HG02798 (cell line): Measurements from ENCODE around the gene KRTAP1-5.
"Not testable (repeated sequence)": the region's sequence is repeated elsewhere in the genome, so short reads cannot be mapped to it uniquely, and the experiment has no call there.

Experiments
- ATAC-seq: cut with Tn5 transposase; IDR thresholded peaks from one replicate; pipeline ENCODE4 v1.9.1; 2021; ENCODE audit warnings: mild to moderate bottlenecking; ENCODE audit not compliant: unreplicated experiment, poor library complexity

KRTAP1-5 gene

DNA sequence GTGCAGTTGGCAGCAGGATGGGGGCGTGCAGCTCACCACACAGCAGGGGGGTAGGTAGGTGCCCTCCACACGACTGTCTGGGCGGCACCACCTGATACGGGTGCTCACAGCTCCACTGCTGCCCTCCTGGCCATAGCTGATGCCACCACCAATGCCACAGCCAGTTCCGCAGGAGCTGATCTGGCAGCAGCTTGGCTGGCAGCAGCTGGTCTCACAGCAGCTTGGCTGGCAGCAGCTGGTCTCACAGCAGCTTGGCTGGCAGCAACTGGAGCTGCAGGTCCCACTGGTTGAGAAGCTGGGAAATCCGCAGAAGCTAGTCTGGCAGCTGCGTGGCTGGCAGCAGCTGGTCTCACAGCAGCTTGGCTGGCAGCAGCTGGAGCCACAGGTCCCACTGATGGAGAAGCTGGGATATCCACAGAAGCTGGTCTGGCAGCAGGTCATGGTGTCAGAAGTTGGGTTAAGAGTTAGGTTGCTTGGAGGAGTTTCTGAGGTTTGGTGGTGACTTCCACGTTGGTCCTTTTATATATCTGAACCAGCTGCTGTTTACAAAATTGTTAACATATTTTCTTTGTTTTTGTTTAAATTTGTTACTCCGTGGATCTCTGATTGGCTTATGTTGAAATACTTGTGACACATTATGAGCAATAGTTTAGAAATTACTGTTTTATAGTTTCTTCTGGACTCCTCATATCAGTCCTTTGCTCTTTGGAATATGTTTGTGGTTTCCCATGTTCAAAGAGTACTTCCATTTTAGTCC is at the start of gene KRTAP1-5:
TSS of gene KRTAP1-5 (minus strand) at position 494 of the 757 bp plus-strand sequence. CDS start at position 441, 53 bp downstream.
- no peak for ATAC-seq

DNA sequence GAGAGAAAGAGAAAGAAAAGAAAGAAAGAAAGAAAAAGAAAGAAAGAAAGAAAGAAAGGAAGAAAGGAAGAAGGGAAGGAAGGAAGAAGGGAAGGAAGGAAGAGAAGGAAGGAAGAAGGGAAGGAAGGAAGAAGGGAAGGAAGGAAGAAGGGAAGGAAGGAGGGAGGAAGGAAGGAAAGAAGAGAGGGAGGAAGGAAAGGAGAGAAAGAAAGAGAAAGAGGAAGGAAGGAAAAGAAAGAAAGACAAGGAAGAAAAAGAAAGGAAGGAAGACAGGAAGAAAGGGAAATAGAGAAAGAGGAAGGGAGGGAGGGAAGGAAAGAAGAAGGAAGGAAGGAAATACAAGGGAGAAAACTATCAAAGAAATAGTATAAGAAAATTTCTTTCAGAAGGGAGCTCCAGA is 49.8 kb upstream of the KRTAP1-5 start:
- no peak for ATAC-seq

- no peak for ATAC-seq
These were observed 46.7 kb upstream of the KRTAP1-5 start for GRCh38 chr17:41073676-41074075.

DNA sequence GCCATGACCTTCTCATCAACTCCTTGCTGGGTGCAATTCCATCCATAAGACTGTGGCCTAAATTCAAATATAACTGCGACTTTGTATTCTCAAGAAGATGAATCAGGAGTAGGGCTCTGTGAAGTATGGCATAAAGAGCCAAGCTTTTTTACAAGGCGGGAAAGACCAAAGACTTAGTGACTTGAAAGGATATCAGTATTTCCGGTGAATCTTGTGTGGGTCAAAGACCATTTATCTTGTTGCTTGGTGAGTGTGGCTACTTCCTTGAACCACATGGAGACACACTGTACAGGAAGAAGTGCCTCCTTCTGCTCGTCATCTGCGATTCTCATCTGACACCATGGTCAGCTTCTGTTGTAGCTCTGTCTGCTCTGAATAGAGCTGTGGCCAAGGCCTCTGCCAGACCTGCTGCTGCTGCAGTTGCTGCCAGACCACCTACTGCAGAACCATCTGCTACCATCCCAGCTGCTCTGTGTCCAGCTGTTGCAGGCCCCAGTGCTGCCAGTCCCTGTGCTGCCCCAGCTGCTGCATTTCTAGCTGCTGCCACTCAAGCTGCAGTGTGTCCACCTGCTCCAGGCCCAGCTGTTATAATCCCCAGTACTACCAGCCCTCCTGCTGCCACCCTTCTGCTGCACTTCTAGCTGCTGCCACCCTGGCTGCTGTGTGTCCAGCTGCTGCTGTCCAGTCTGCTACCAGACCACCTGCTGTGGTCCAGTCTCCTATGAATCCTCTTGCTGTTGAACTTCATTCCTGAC is 44.8 kb upstream of the KRTAP1-5 start:
- ATAC-seq: no peak

- ATAC-seq: no peak
These were observed 42.0 kb upstream of the KRTAP1-5 start for GRCh38 chr17:41069031-41069430.

DNA sequence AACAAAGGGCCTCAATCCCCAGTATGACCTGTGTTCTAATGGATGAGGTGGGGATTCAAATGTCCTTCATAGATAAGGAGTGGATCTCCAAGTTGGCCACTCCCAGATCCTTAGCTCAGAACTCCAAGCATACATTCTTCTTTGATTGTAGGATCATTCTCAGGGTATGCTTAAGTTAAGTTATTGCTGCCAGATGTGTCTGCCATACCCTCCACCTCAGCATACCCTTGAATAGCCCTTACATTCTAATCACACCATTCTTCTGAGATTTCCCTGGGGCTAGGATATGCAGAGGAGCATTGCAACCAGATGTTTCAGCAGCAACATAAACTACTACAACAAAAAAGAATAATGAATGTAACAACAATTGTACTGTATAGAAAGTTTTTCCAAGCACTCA is 40.3 kb upstream of the KRTAP1-5 start:
- ATAC-seq: no peak

DNA sequence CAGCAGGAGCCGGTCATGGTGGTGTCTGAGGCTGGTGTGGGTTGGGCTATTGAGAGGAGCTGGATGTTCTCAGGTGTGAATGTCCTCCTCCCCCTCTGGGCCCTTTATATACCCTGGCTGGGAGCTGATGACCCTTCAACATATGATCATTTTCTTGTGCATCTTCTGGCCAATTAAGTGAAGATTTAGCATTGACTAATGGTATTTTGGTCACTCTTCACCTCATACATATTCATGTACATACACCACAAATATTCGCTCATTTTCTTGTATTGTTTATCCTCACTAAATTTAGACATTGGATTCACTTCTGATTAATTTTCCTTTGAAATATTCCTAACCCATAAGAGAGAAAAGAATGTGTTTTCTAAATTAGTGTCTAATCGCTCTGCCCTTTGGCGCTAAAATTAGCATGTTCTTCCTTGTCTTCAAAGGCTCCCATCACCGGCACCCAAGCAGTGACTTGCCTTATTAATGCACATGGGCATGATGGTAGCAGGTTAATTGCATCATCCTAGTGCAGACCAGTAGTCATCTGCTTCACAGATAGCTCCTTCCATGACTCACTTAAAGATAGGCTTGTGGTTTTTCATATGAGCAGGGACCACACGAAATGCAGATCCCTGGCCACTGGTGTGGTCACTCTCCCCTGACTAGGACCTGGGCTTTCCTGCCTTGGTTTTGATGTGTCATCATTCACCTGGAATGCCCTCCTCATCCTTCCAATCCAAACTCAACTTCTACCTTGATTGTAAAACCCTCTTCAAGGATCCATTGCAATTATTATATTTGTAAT is 39.0 kb upstream of the KRTAP1-5 start, which contains the start of gene KRTAP2-4:
TSS of gene KRTAP2-4 (minus strand) at position 51 of the 796 bp plus-strand sequence. CDS start at position 17, 34 bp downstream.
- ATAC-seq: no peak

- ATAC-seq: not testable (repeated sequence)
These were observed 38.1 kb upstream of the KRTAP1-5 start for GRCh38 chr17:41065016-41065689.

DNA sequence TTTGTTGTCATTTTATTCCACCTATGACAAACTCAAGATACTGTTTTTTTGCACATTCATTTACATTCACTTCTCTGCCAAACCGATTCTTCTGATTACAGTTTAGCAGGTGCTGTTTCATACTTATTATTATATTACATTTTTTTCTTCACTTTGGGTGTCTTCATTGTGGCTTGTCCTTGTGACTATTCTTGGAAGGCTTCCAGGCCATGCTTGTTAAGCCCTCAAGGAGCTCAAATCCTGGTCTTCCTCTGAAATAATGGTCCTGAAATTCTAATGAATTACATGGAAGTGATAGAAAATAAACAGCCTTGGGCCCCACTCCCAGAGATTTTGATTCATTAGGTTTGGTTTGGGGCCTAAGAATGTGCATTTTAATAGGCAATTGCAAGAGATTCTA is 37.3 kb upstream of the KRTAP1-5 start:
- ATAC-seq: no peak

GRCh38 chr17:41063449-41063848 is 36.4 kb upstream of the KRTAP1-5 start:
- ATAC-seq: no peak

GRCh38 chr17:41061964-41062363 is 35.0 kb upstream of the KRTAP1-5 start:
- no peak for ATAC-seq

- ATAC-seq: no peak
These were observed 33.1 kb upstream of the KRTAP1-5 start, which contains the start of gene KRTAP2-3 for GRCh38 chr17:41060052-41060604. Gene KRTAP2-3 (minus strand): TSS chr17:41060114. CDS start chr17:41060050, 64 bp downstream.

DNA sequence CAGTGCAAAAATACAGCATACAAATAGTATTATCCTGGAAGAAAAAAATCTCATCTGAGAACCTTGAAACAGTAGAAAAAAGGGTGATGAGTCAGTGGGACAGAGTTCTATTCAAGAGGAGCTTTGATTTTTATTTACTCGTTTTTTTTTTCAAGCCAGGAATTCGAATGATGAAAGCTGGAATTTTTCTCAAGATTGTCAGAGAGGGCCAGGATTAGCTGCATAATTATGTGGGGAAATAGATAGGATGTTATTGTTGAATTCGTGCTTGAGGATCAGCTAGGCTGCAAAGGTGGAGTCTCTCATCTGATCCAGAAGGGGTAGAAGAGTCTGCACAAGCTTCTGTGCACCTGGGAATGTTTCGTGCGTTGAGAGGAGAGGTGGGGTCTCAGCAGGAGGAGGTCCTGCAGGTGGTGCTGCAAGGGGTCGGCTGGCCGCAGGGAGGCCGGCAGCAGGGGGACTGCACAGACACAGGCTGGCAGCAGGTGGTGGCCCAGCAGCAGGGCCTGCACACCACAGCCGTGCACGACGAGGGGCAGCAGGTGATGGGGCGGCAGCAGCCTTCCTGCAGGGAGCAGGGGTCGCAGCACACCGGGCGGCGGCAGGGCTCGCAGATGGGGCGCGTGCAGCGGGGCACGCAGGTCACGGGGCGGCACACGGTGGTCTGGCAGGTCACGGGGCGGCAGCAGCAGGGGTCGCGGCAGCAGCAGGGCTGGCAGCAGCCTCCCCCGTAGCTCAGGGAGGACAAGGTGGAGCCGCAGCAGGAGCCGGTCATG is 32.5 kb upstream of the KRTAP1-5 start:
- ATAC-seq: not testable (repeated sequence)

- ATAC-seq: no peak
These were observed 31.7 kb upstream of the KRTAP1-5 start for GRCh38 chr17:41058741-41059140.

- no peak for ATAC-seq
These were observed 30.5 kb upstream of the KRTAP1-5 start for GRCh38 chr17:41057547-41057946.

- not testable (repeated sequence) for ATAC-seq
These were observed 28.1 kb upstream of the KRTAP1-5 start, which contains the start of gene KRTAP2-2 for GRCh38 chr17:41055130-41055529. Gene KRTAP2-2 (minus strand): TSS chr17:41055230. CDS start chr17:41055211, 19 bp downstream.

GRCh38 chr17:41054556-41054955 is 27.5 kb upstream of the KRTAP1-5 start:
- ATAC-seq: not testable (repeated sequence)

DNA sequence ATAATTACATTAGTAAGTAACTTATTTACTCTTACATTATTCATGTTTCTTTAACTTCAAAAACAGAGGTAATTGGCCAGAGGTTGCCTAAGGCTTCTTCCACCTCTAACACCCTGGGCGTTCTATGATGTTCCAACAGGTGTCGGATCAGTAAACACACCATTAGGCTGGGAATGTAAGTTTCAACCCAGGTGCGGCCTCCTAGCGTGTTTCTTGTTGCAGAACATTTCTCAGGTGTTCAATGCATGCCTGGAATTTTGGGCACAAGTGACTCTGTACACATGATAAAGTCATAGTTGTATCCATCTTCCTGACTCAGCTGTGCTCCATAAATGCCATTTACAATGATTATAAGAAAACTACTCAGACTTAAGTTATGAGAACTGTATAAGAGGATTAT is 27.0 kb upstream of the KRTAP1-5 start:
- ATAC-seq: no peak

- ATAC-seq: no peak
These were observed 25.6 kb upstream of the KRTAP1-5 start for GRCh38 chr17:41052566-41052965.
